ENCODE measurements around the gene TMEM229A. TPM values are rescaled to one million over a fixed set of nuclear protein-coding genes. Genes with fewer than 3 reads are reported as not detected.
"Not testable (repeated sequence)": the region's sequence is repeated elsewhere in the genome, so short reads cannot be mapped to it uniquely, and the experiment has no call there.

TMEM229A gene
- total and polyA plus RNA-seq, 2 donors from 2014 or later = not detected

- Histone ChIP-seq H3K27me3 (ENCODE audit: control insufficient read depth, insufficient read depth, low read length) (no peaks in the 10 kb centered on the region), H3K9ac (ENCODE audit: low read length in 3 of 3) (no peak overlapping the region), H3K27ac (ENCODE audit: low read depth in 2 of 2, low read length in 2 of 2) (no peak overlapping the region), H3K4me1 (ENCODE audit: control insufficient read depth in 2 of 3, insufficient read depth in 2 of 3, low read depth in 1 of 3, low read length in 3 of 3) (no peaks in the 10 kb centered on the region), H3K4me3 (ENCODE audit: low read length in 3 of 3) (no peak overlapping the region), H3K36me3 (ENCODE audit: control insufficient read depth in 2 of 3, insufficient read depth in 3 of 3, low read length in 3 of 3) (no peaks in the 10 kb centered on the region), H3K9me3 (ENCODE audit: control insufficient read depth in 2 of 3, insufficient read depth in 1 of 3, low read length in 3 of 3) (no peaks in the 10 kb centered on the region)
- FAIRE-seq (no peak), DNase-seq (no peak)
- TF ChIP-seq CTCF (IDR thresholded peaks at IDR 0.05; ENCODE audit: borderline replicate concordance, extremely low read depth, insufficient read depth) = no peak
- intact Hi-C loops (cut with DNase I) = no loop called here
Observed at GRCh38 chr7:124041439-124041838, 8.6 kb upstream of the TMEM229A start.

GRCh38 chr7:124037902-124038301, 5.0 kb upstream of the TMEM229A start:
- H3K4me3 ChIP-seq (ENCODE audit: low read length in 3 of 3); H3K9me3 ChIP-seq (ENCODE audit: control insufficient read depth in 2 of 3, insufficient read depth in 1 of 3, low read length in 3 of 3); intact Hi-C loops (cut with DNase I); DNase-seq; FAIRE-seq; H3K9ac ChIP-seq (ENCODE audit: low read length in 3 of 3); H3K36me3 ChIP-seq (ENCODE audit: control insufficient read depth in 2 of 3, insufficient read depth in 3 of 3, low read length in 3 of 3); H3K4me1 ChIP-seq (ENCODE audit: control insufficient read depth in 2 of 3, insufficient read depth in 2 of 3, low read depth in 1 of 3, low read length in 3 of 3); H3K27me3 ChIP-seq (ENCODE audit: control insufficient read depth, insufficient read depth, low read length); H3K27ac ChIP-seq (ENCODE audit: low read depth in 2 of 2, low read length in 2 of 2): not testable (repeated sequence)

GRCh38 chr7:124035706-124036105, 2.8 kb upstream of the TMEM229A start:
- H3K9ac ChIP-seq (ENCODE audit: low read length in 3 of 3) = no peak overlapping the region
- H3K9me3 ChIP-seq (ENCODE audit: control insufficient read depth in 2 of 3, insufficient read depth in 1 of 3, low read length in 3 of 3) = no peaks in the 10 kb centered on the region
- H3K4me3 ChIP-seq (ENCODE audit: low read length in 3 of 3) = no peak overlapping the region
- peaks cover 0 to 7% (median 5%) of the 10 kb centered on the region in 3 donors for H3K4me1 ChIP-seq (ENCODE audit: control insufficient read depth in 2 of 3, insufficient read depth in 2 of 3, low read depth in 1 of 3, low read length in 3 of 3)
- H3K27me3 ChIP-seq (ENCODE audit: control insufficient read depth, insufficient read depth, low read length) = peaks cover 12% of the 10 kb centered on the region
- H3K27ac ChIP-seq (ENCODE audit: low read depth in 2 of 2, low read length in 2 of 2) = no peak overlapping the region
- no peaks in the 10 kb centered on the region for H3K36me3 ChIP-seq (ENCODE audit: control insufficient read depth in 2 of 3, insufficient read depth in 3 of 3, low read length in 3 of 3)
- DNase-seq (no peak), FAIRE-seq (no peak)
- no peak for TF ChIP-seq CTCF (IDR thresholded peaks at IDR 0.05; ENCODE audit: borderline replicate concordance, extremely low read depth, insufficient read depth)
- intact Hi-C loops (cut with DNase I) = no loop called here

- Histone ChIP-seq H3K4me3 (ENCODE audit: low read length in 3 of 3) (no peak overlapping the region), H3K9ac (ENCODE audit: low read length in 3 of 3) (no peak overlapping the region), H3K9me3 (ENCODE audit: control insufficient read depth in 2 of 3, insufficient read depth in 1 of 3, low read length in 3 of 3) (no peaks in the 10 kb centered on the region), H3K4me1 (ENCODE audit: control insufficient read depth in 2 of 3, insufficient read depth in 2 of 3, low read depth in 1 of 3, low read length in 3 of 3) (peaks cover 0 to 7% (median 5%) of the 10 kb centered on the region in 3 donors), H3K36me3 (ENCODE audit: control insufficient read depth in 2 of 3, insufficient read depth in 3 of 3, low read length in 3 of 3) (no peaks in the 10 kb centered on the region), H3K27me3 (ENCODE audit: control insufficient read depth, insufficient read depth, low read length) (peaks cover 14% of the 10 kb centered on the region), H3K27ac (ENCODE audit: low read depth in 2 of 2, low read length in 2 of 2) (no peak overlapping the region)
- TF ChIP-seq CTCF (IDR thresholded peaks at IDR 0.05; ENCODE audit: borderline replicate concordance, extremely low read depth, insufficient read depth) = no peak
- no peak for FAIRE-seq
- DNase-seq = no peak
- intact Hi-C loops (cut with DNase I) = no loop called here
Observed at GRCh38 chr7:124034754-124035100, 1.9 kb upstream of the TMEM229A start.
